H1 (cell line): ENCODE measurements around the gene EPB41L4B.

Source experiments
- CHD2 ChIP-seq: IDR thresholded peaks from 2 replicates; pipeline ENCODE4 v1.6.1; 2012; ENCODE audit warnings: low read length, improper control_type of control experiment
- CTCF ChIP-seq, 3 experiments: IDR thresholded peaks; 1 replicate in 2 of 3; 2 replicates in 1 of 3; pipeline versions ENCODE4 v1.5.1 to v1.6.1; 2011; ENCODE audit warnings: low read length in 3 of 3, mild to moderate bottlenecking in 3 of 3, inconsistent platforms in 2 of 3, low read depth in 1 of 3, moderate library complexity in 1 of 3; ENCODE audit not compliant: insufficient read depth in 1 of 3; ENCODE audit errors: control extremely low read depth in 1 of 3
- JUND ChIP-seq: IDR thresholded peaks from 2 replicates; pipeline ENCODE4 v1.6.1; 2011; ENCODE audit warnings: mild to moderate bottlenecking, improper control_type of control experiment, low read length
- POLR2A ChIP-seq, 2 experiments: IDR thresholded peaks; 1 replicate in 1 of 2; 2 replicates in 1 of 2; pipeline ENCODE4 v1.6.1; 2011; ENCODE audit warnings: low read depth in 2 of 2, low read length in 2 of 2, mild to moderate bottlenecking in 2 of 2; ENCODE audit errors: control extremely low read depth in 1 of 2
- SP1 ChIP-seq: IDR thresholded peaks from 2 replicates; pipeline ENCODE4 v1.6.1; 2011; ENCODE audit warnings: low read depth, low read length
- USF2 ChIP-seq: IDR thresholded peaks from 2 replicates; pipeline ENCODE4 v1.6.1; 2011; ENCODE audit warnings: low read length, improper control_type of control experiment

GRCh38 chr9:109302606-109303005 lies 18.3 kb downstream of the EPB41L4B start:
- TF ChIP-seq JUND, result no peak
- TF ChIP-seq POLR2A (IDR thresholded peaks at IDR 0.05; ENCODE audit: control extremely low read depth in 1 of 2, low read depth in 2 of 2, low read length in 2 of 2), result no peak
- TF ChIP-seq CHD2, result no peak
- TF ChIP-seq SP1, result no peak
- no peak for TF ChIP-seq CTCF (IDR thresholded peaks at IDR 0.05; ENCODE audit: control extremely low read depth in 1 of 3, insufficient read depth in 1 of 3, low read depth in 1 of 3, low read length in 3 of 3)
- TF ChIP-seq USF2, result no peak
